Mammary epithelial cell (primary cell): ENCODE measurements around the gene AAMDC.

Experiments
- EZH2 ChIP-seq: IDR thresholded peaks from 2 replicates; pipeline ENCODE4 v1.6.1; 2012; ENCODE audit warnings: low read length, inconsistent platforms, borderline replicate concordance
- TF ChIP-seq, protein P1 (sequence below), 2 donors: IDR thresholded peaks in 1 of 2; conservative IDR thresholded peaks in 1 of 2; 2 replicates each; pipeline ENCODE4 v1.5.1; 2011 to 2012; ENCODE audit warnings: inconsistent platforms in 2 of 2, low read length in 2 of 2, mild to moderate bottlenecking in 2 of 2, control low read depth in 1 of 2, low read depth in 1 of 2; ENCODE audit not compliant: insufficient read depth in 1 of 2; ENCODE audit errors: extremely low read depth in 1 of 2

DNA sequence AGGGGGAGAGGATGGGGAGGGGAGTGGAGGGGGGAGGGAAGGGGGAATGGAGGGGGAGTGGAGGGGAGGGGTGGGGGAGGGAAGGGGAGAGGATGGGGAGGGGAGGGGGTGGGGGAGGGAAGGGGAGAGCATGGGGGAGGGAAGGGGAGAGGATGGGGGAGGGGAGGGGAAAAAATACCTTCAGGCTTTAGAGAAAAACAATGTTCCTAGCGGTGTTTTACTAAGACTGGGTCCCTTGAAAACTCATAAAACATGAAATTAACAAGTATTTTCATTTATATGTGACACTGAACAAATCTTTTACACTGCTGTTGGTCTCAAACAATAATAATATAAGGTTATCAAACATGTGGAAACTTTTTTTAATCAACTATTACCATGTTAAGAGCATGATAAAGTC lies 42.8 kb upstream of the AAMDC start:
- TF ChIP-seq, protein P1, sequence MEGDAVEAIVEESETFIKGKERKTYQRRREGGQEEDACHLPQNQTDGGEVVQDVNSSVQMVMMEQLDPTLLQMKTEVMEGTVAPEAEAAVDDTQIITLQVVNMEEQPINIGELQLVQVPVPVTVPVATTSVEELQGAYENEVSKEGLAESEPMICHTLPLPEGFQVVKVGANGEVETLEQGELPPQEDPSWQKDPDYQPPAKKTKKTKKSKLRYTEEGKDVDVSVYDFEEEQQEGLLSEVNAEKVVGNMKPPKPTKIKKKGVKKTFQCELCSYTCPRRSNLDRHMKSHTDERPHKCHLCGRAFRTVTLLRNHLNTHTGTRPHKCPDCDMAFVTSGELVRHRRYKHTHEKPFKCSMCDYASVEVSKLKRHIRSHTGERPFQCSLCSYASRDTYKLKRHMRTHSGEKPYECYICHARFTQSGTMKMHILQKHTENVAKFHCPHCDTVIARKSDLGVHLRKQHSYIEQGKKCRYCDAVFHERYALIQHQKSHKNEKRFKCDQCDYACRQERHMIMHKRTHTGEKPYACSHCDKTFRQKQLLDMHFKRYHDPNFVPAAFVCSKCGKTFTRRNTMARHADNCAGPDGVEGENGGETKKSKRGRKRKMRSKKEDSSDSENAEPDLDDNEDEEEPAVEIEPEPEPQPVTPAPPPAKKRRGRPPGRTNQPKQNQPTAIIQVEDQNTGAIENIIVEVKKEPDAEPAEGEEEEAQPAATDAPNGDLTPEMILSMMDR (conservative IDR thresholded peaks at IDR 0.05 in 1 of 2, IDR thresholded peaks at IDR 0.05 in 1 of 2; ENCODE audit: extremely low read depth in 1 of 2, insufficient read depth in 1 of 2, low read depth in 1 of 2, low read length in 2 of 2), result no peak
- TF ChIP-seq EZH2, result no peak
